Measurements from ENCODE around the gene TMEM187. TPM values are rescaled to one million over a fixed set of nuclear protein-coding genes. Genes with fewer than 3 reads are reported as not detected.
A peak's percentile ranks its signal among the peaks of the same experiment; 100 is the strongest.

The TMEM187 gene
- total RNA-seq, 1 donor, result 7.5 TPM

- H3K4me3 ChIP-seq (ENCODE audit: low read depth, low read length), result peak within 1 kb of the TSS; percentile 79
- DNase-seq (ENCODE audit: low read depth), result peak; percentile 57
- TF ChIP-seq, protein P1, sequence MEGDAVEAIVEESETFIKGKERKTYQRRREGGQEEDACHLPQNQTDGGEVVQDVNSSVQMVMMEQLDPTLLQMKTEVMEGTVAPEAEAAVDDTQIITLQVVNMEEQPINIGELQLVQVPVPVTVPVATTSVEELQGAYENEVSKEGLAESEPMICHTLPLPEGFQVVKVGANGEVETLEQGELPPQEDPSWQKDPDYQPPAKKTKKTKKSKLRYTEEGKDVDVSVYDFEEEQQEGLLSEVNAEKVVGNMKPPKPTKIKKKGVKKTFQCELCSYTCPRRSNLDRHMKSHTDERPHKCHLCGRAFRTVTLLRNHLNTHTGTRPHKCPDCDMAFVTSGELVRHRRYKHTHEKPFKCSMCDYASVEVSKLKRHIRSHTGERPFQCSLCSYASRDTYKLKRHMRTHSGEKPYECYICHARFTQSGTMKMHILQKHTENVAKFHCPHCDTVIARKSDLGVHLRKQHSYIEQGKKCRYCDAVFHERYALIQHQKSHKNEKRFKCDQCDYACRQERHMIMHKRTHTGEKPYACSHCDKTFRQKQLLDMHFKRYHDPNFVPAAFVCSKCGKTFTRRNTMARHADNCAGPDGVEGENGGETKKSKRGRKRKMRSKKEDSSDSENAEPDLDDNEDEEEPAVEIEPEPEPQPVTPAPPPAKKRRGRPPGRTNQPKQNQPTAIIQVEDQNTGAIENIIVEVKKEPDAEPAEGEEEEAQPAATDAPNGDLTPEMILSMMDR (IDR thresholded peaks at IDR 0.05; ENCODE audit: insufficient read depth, low read length), result no peak
Measured at GRCh38 chrX:153934762-153935325, 37.7 kb upstream of the TMEM187 start, which contains the start of gene NAA10. NAA10 (minus strand) TSS chrX:153935037; CDS start chrX:153934904, 133 bp downstream.

DNA sequence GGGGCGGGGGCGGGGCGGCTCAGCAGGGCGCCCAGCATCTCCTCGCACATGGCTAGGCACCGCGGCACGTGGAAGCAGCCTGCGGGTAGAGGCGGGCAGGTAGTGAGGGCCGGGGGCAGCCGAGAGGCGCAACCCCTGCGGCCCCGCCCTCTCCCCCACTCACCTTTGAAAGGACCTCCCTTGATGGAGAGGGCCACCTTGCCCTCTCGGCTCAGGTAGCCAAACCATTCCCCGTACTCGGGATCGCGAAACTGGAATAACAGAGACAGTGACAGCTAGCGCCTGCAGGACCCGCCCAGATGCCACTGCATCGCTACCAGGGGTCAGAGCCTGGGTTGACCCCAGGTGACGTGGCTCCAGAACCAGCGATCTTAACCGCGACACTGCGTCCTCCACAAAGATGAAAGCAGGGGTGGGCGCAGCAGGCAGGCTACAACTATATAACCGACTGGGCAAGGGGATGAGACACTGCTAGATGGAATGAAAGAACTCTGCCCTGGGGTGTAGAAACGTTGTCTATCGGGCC is 37.2 kb upstream of the TMEM187 start:
- no peak for DNase-seq (ENCODE audit: low read depth)

DNA sequence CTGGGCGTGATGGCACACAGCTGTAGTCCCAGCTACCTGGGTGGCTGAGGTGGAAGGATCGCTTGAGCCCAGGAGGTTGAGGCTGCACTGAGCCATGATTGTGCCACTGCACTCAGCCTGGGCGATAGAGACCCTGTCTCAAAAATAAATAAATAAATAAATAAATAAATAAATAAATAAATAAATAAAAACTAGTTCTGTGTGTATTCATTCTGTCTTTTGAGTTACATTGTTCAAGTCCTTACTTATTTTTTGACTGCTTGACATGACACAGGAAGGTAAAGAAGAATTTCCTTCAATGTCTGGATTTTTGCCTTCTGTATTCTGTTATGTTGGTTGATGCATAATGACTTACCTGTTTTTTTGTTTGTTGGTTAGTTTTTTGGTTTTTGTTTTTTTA is 35.5 kb upstream of the TMEM187 start:
- H3K4me3 ChIP-seq (ENCODE audit: low read depth, low read length), result no peak overlapping the region
- DNase-seq (ENCODE audit: low read depth), result no peak
- TF ChIP-seq, protein P1 (IDR thresholded peaks at IDR 0.05; ENCODE audit: insufficient read depth, low read length), result no peak

More for the DNA sequence above, 37.2 kb upstream of the TMEM187 start:
- H3K4me3 ChIP-seq (ENCODE audit: low read depth, low read length), result peak overlapping the region; percentile 52
- TF ChIP-seq, protein P1 (IDR thresholded peaks at IDR 0.05; ENCODE audit: insufficient read depth, low read length), result no peak

DNA sequence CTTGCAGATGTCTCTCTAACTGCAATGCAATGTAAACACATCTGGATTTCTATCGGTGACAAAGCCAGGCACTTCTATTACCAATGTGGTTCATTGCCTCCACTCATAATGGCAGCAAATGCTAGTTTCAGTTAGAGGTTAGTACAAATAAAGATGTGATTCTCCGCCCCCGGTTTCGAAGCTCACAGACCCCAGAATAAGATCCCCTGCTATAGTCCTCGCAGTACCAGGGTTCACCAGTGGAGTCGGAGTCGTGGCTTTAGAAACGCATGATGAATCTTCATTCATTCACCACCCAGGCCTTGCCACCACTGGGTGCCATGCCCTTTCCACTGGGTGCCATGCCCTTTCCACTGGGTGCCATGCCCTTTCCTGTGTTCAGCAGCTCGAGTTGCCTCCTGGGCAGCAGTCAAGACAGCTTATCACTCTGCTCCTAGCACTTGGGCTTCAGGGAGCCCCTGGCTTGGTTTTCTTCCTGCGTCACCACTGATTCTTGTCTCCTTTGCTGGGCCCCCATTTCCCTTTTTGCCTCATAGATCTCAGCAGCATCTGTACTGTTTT is 34.2 kb upstream of the TMEM187 start:
- no peak for DNase-seq (ENCODE audit: low read depth)
- TF ChIP-seq, protein P1 (IDR thresholded peaks at IDR 0.05; ENCODE audit: insufficient read depth, low read length), result no peak
- no peak overlapping the region for H3K4me3 ChIP-seq (ENCODE audit: low read depth, low read length)

- TF ChIP-seq, protein P1 (IDR thresholded peaks at IDR 0.05; ENCODE audit: insufficient read depth, low read length), result no peak
Measured at GRCh38 chrX:153939573-153939972, 33.0 kb upstream of the TMEM187 start.

GRCh38 chrX:153941336-153942252 is 31.0 kb upstream of the TMEM187 start:
- TF ChIP-seq, protein P1 (IDR thresholded peaks at IDR 0.05; ENCODE audit: insufficient read depth, low read length), result no peak
- DNase-seq (ENCODE audit: low read depth), result no peak
- H3K4me3 ChIP-seq (ENCODE audit: low read depth, low read length), result no peak overlapping the region

More at GRCh38 chrX:153939573-153939972, 33.0 kb upstream of the TMEM187 start:
- no peak for DNase-seq (ENCODE audit: low read depth)
- no peak overlapping the region for H3K4me3 ChIP-seq (ENCODE audit: low read depth, low read length)

Measured in fibroblast of the aortic adventitia (primary cell).